ENCODE data around the gene METTL22.

GRCh38 chr16:8632675-8633182 is 11.2 kb downstream of the METTL22 start:
- TF ChIP-seq CTCF (IDR thresholded peaks at IDR 0.05; ENCODE audit: insufficient read depth, low read length, poor library complexity, severe bottlenecking) = no peak
- TF ChIP-seq EZH2phosphoT487 (conservative IDR thresholded peaks at IDR 0.05; ENCODE audit: low read length) = no peak
